Astrocyte (in vitro differentiated cells and primary cell): Measurements from ENCODE around the gene HNRNPA1L2. TPM values are rescaled to one million over a fixed set of nuclear protein-coding genes. Genes with fewer than 3 reads are reported as not detected.

Experiments used
- DNase-seq: peaks from one replicate; pipeline ENCODE4 v3.0.0-alpha.2; 2010; ENCODE audit warnings: low read depth
- FAIRE-seq: peaks from 2 replicates; lab custom pipeline; 2011; peaks lifted over from hg19 to GRCh38; lab: Jason Lieb, UNC
- H2AFZ ChIP-seq: 2 replicates; pipeline ENCODE4 v1.6.0; 2012; ENCODE audit warnings: low read depth, low read length, inconsistent platforms
- H3K27ac ChIP-seq: 2 replicates; pipeline ENCODE4 v1.5.1; 2011; ENCODE audit warnings: low read depth, low read length, inconsistent platforms
- H3K27me3 ChIP-seq: 2 replicates; pipeline ENCODE4 v1.6.0; 2011; ENCODE audit warnings: low read length, inconsistent platforms; ENCODE audit not compliant: insufficient read depth
- H3K36me3 ChIP-seq: 2 replicates; pipeline ENCODE4 v1.5.1; 2011; ENCODE audit warnings: low read length, inconsistent platforms; ENCODE audit not compliant: insufficient read depth
- H3K4me1 ChIP-seq: 2 replicates; pipeline ENCODE4 v1.5.1; 2011; ENCODE audit warnings: low read length, inconsistent platforms; ENCODE audit not compliant: insufficient read depth
- H3K4me2 ChIP-seq: 2 replicates; pipeline ENCODE4 v1.6.0; 2012; ENCODE audit warnings: low read length, inconsistent platforms
- H3K4me3 ChIP-seq: 2 replicates; pipeline ENCODE4 v1.5.1; 2011; ENCODE audit warnings: low read depth, mild to moderate bottlenecking, low read length, inconsistent platforms; ENCODE audit not compliant: insufficient read depth
- H3K79me2 ChIP-seq: 2 replicates; pipeline ENCODE4 v1.6.0; 2012; ENCODE audit warnings: mild to moderate bottlenecking, low read length, inconsistent platforms; ENCODE audit not compliant: insufficient read depth
- H3K9ac ChIP-seq: 2 replicates; pipeline ENCODE4 v1.6.0; 2012; ENCODE audit warnings: mild to moderate bottlenecking, low read length, inconsistent platforms
- H3K9me3 ChIP-seq: 2 replicates; pipeline ENCODE4 v1.5.1; 2012; ENCODE audit warnings: low read depth, mild to moderate bottlenecking, low read length, inconsistent platforms; ENCODE audit not compliant: insufficient read depth
- H4K20me1 ChIP-seq: 2 replicates; pipeline ENCODE4 v1.6.0; 2012; ENCODE audit warnings: low read length, inconsistent platforms; ENCODE audit not compliant: insufficient read depth
- H3K27ac Mint-ChIP-seq: one replicate; pipeline ENCODE4 v1.8.0; 2021; ENCODE audit warnings: mild to moderate bottlenecking, mixed read lengths; ENCODE audit not compliant: unreplicated experiment
- H3K27me3 Mint-ChIP-seq: one replicate; pipeline ENCODE4 v1.8.0; 2021; ENCODE audit warnings: low read depth, mixed read lengths; ENCODE audit not compliant: unreplicated experiment
- H3K36me3 Mint-ChIP-seq: one replicate; pipeline ENCODE4 v1.8.0; 2021; ENCODE audit warnings: low read depth, mixed read lengths; ENCODE audit not compliant: unreplicated experiment
- H3K4me1 Mint-ChIP-seq: one replicate; pipeline ENCODE4 v1.8.0; 2021; ENCODE audit warnings: low read depth, mixed read lengths; ENCODE audit not compliant: unreplicated experiment
- H3K4me3 Mint-ChIP-seq: one replicate; pipeline ENCODE4 v1.8.0; 2021; ENCODE audit warnings: mild to moderate bottlenecking, moderate library complexity, mixed read lengths; ENCODE audit not compliant: unreplicated experiment
- H3K9me3 Mint-ChIP-seq: one replicate; pipeline ENCODE4 v1.8.0; 2021; ENCODE audit warnings: mild to moderate bottlenecking, mixed read lengths; ENCODE audit not compliant: unreplicated experiment
- EZH2 ChIP-seq: IDR thresholded peaks from 2 replicates; pipeline ENCODE4 v1.6.1; 2012; ENCODE audit warnings: mild to moderate bottlenecking, low read length, inconsistent platforms; ENCODE audit not compliant: insufficient read depth
- total RNA-seq: library from RNA; stranded (reverse); gene quantifications from 2 replicates; pipeline ENCODE4 v1.2.1, GENCODE V29; 2021
- TF ChIP-seq, protein P1 (sequence below): IDR thresholded peaks from 2 replicates; pipeline ENCODE4 v1.5.1; 2011; ENCODE audit warnings: low read depth, mild to moderate bottlenecking, inconsistent platforms, low read length, moderate library complexity; ENCODE audit not compliant: insufficient read depth

HNRNPA1L2 gene
- total RNA-seq, 1 donor from 2014 or later = 6.4 TPM

DNA sequence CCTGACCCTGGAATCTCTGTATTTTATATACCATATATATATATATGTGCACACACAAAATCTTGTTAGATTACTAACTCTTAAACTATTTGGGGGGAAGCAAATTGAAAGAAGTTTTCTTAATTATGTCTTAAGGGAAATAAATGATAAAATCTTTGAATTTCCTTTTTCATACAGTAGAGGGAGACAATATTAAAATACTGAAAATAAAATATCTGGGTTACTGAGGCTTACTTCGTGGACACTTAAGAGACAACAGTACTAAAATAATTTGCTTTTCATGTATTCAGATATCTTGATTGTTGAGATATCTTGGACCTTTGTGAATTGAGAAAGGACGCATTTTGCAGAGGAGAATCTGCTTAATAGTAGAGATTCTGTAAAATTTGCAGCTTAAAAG lies 27.4 kb downstream of the HNRNPA1L2 start:
- H3K4me1 ChIP-seq = no peaks in the 10 kb centered on the region
- DNase-seq (no peak), FAIRE-seq (no peak)
- peaks cover 19% of the 10 kb centered on the region for H4K20me1 ChIP-seq
- H3K36me3 Mint-ChIP-seq = peaks cover 3% of the 10 kb centered on the region
- H3K9me3 Mint-ChIP-seq = no peaks in the 10 kb centered on the region
- peaks cover 12% of the 10 kb centered on the region for H3K79me2 ChIP-seq
- H3K4me3 ChIP-seq = no peak overlapping the region
- no peak overlapping the region for H3K4me3 Mint-ChIP-seq
- no peak overlapping the region for H3K9ac ChIP-seq
- H3K36me3 ChIP-seq = peaks cover 21% of the 10 kb centered on the region
- H2AFZ ChIP-seq = no peak overlapping the region
- H3K27me3 Mint-ChIP-seq = no peaks in the 10 kb centered on the region
- H3K4me1 Mint-ChIP-seq = no peaks in the 10 kb centered on the region
- H3K27me3 ChIP-seq = no peaks in the 10 kb centered on the region
- no peaks in the 10 kb centered on the region for H3K9me3 ChIP-seq
- H3K27ac Mint-ChIP-seq = no peak overlapping the region
- H3K4me2 ChIP-seq = no peak overlapping the region
- H3K27ac ChIP-seq = no peak overlapping the region
- TF ChIP-seq, protein P1, sequence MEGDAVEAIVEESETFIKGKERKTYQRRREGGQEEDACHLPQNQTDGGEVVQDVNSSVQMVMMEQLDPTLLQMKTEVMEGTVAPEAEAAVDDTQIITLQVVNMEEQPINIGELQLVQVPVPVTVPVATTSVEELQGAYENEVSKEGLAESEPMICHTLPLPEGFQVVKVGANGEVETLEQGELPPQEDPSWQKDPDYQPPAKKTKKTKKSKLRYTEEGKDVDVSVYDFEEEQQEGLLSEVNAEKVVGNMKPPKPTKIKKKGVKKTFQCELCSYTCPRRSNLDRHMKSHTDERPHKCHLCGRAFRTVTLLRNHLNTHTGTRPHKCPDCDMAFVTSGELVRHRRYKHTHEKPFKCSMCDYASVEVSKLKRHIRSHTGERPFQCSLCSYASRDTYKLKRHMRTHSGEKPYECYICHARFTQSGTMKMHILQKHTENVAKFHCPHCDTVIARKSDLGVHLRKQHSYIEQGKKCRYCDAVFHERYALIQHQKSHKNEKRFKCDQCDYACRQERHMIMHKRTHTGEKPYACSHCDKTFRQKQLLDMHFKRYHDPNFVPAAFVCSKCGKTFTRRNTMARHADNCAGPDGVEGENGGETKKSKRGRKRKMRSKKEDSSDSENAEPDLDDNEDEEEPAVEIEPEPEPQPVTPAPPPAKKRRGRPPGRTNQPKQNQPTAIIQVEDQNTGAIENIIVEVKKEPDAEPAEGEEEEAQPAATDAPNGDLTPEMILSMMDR = no peak
- TF ChIP-seq EZH2 = no peak

- Mint-ChIP-seq H3K36me3 (peaks cover 3% of the 10 kb centered on the region), H3K27ac (no peak overlapping the region), H3K4me1 (no peaks in the 10 kb centered on the region), H3K27me3 (no peaks in the 10 kb centered on the region), H3K4me3 (no peak overlapping the region), H3K9me3 (no peaks in the 10 kb centered on the region)
- Histone ChIP-seq H2AFZ (no peak overlapping the region), H3K9me3 (no peaks in the 10 kb centered on the region), H3K36me3 (peaks cover 17% of the 10 kb centered on the region), H3K27ac (no peak overlapping the region), H3K27me3 (no peaks in the 10 kb centered on the region), H4K20me1 (peaks cover 29% of the 10 kb centered on the region), H3K79me2 (peaks cover 23% of the 10 kb centered on the region), H3K4me2 (no peak overlapping the region), H3K4me1 (no peaks in the 10 kb centered on the region), H3K9ac (no peak overlapping the region), H3K4me3 (no peak overlapping the region)
- no peak for TF ChIP-seq EZH2
- TF ChIP-seq, protein P1 = no peak
- DNase-seq (no peak), FAIRE-seq (no peak)
These were observed 28.5 kb downstream of the HNRNPA1L2 start for GRCh38 chr13:52670726-52671125.

- Histone ChIP-seq H3K79me2 (peaks cover 32% of the 10 kb centered on the region), H4K20me1 (peaks cover 45% of the 10 kb centered on the region)
- H3K4me3 Mint-ChIP-seq = no peak overlapping the region
These were observed 31.2 kb downstream of the HNRNPA1L2 start for GRCh38 chr13:52673465-52673864.

More at GRCh38 chr13:52673465-52673864, 31.2 kb downstream of the HNRNPA1L2 start:
- H2AFZ ChIP-seq = no peak overlapping the region
- H3K36me3 ChIP-seq = peaks cover 16% of the 10 kb centered on the region
- no peaks in the 10 kb centered on the region for H3K9me3 ChIP-seq
- DNase-seq (no peak), FAIRE-seq (no peak)
- Mint-ChIP-seq H3K9me3 (no peaks in the 10 kb centered on the region), H3K27me3 (no peaks in the 10 kb centered on the region), H3K4me1 (no peaks in the 10 kb centered on the region), H3K27ac (no peak overlapping the region), H3K36me3 (peaks cover 3% of the 10 kb centered on the region)
- H3K4me1 ChIP-seq = no peaks in the 10 kb centered on the region
- H3K27ac ChIP-seq = no peak overlapping the region
- TF ChIP-seq EZH2 = no peak
- TF ChIP-seq, protein P1 = no peak
- no peak overlapping the region for H3K4me3 ChIP-seq
- H3K4me2 ChIP-seq = no peak overlapping the region
- H3K9ac ChIP-seq = no peak overlapping the region
- H3K27me3 ChIP-seq = no peaks in the 10 kb centered on the region
